Measurements from ENCODE around the gene MAN1B1.

The MAN1B1 gene

DNA sequence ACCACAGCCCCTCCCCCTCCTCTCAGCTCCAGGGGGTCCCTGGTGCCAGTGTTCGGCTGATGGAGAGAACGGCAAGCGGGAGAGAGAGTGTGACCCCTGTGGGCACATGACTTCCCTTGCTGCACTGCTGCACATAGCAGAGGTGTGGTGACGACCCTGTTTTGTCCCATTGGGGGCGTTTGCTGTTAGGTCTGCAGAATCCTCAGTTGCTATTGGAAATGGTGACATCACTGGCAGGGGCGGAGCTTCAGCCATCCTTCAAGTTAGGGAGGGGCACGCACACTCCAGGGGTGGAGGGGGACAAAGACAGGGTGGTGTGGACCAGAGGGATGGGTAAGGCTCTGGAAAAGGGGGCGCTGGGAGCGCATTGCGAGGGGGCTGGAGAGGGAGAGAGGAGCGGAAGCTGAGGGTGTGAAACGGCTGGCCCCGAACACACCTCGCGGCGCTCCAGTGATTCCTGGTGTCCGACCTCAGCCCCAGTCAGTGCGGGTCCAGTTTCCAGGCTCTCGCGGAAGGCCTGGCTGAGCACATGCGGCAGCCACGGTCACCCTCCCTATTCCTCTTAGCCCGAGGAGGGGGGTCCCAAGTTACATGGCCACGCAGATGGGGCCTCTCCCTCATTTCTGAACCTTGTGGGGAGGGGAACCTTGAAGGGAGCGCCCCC is 51.4 kb downstream of the MAN1B1 start:
- TF ChIP-seq, protein P1, sequence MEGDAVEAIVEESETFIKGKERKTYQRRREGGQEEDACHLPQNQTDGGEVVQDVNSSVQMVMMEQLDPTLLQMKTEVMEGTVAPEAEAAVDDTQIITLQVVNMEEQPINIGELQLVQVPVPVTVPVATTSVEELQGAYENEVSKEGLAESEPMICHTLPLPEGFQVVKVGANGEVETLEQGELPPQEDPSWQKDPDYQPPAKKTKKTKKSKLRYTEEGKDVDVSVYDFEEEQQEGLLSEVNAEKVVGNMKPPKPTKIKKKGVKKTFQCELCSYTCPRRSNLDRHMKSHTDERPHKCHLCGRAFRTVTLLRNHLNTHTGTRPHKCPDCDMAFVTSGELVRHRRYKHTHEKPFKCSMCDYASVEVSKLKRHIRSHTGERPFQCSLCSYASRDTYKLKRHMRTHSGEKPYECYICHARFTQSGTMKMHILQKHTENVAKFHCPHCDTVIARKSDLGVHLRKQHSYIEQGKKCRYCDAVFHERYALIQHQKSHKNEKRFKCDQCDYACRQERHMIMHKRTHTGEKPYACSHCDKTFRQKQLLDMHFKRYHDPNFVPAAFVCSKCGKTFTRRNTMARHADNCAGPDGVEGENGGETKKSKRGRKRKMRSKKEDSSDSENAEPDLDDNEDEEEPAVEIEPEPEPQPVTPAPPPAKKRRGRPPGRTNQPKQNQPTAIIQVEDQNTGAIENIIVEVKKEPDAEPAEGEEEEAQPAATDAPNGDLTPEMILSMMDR (IDR thresholded peaks at IDR 0.05; ENCODE audit: unreplicated experiment in 3 of 3), result no peak
- H3K27ac Mint-ChIP-seq, result no peak overlapping the region
- no peaks in the 10 kb centered on the region for H3K36me3 Mint-ChIP-seq (ENCODE audit: low read depth)
- H3K4me3 Mint-ChIP-seq, result no peak overlapping the region
- peaks cover 3% of the 10 kb centered on the region for H3K9me3 Mint-ChIP-seq
- peaks cover 83% of the 10 kb centered on the region for H3K27me3 Mint-ChIP-seq (ENCODE audit: low read depth)
- H3K4me1 Mint-ChIP-seq, result no peaks in the 10 kb centered on the region

DNA sequence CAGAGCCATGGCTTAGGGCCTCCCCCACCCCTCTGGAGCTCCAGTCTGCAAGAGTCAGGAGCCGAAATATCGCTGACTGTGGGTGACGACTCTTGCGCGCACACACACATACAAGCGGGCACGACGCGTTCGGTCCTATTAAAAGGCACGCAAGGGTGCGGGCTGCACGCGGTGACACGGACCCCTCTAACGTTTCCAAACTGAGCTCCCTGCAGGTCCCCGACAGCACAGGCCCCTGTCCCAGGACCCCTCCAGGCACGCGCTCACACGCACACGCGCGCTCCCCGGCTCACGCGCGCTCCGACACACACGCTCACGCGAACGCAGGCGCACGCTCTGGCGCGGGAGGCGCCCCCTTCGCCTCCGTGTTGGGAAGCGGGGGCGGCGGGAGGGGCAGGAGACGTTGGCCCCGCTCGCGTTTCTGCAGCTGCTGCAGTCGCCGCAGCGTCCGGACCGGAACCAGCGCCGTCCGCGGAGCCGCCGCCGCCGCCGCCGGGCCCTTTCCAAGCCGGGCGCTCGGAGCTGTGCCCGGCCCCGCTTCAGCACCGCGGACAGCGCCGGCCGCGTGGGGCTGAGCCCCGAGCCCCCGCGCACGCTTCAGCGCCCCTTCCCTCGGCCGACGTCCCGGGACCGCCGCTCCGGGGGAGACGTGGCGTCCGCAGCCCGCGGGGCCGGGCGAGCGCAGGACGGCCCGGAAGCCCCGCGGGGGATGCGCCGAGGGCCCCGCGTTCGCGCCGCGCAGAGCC is 52.1 kb downstream of the MAN1B1 start, which contains the start of gene GRIN1:
Gene GRIN1 (plus strand): TSS at position 433 of the 746 bp plus-strand sequence. CDS start 333 bp downstream, outside the sequence.
- H3K27me3 Mint-ChIP-seq (ENCODE audit: low read depth), result peaks cover 84% of the 10 kb centered on the region
- TF ChIP-seq, protein P1 (IDR thresholded peaks at IDR 0.05; ENCODE audit: unreplicated experiment in 3 of 3), result no peak
- no peak within 1 kb of the TSS for H3K27ac Mint-ChIP-seq
- peaks cover 2% of the 10 kb centered on the region for H3K9me3 Mint-ChIP-seq
- H3K4me3 Mint-ChIP-seq, result no peak within 1 kb of the TSS
- H3K4me1 Mint-ChIP-seq, result no peaks in the 10 kb centered on the region
- no peaks in the 10 kb centered on the region for H3K36me3 Mint-ChIP-seq (ENCODE audit: low read depth)

DNA sequence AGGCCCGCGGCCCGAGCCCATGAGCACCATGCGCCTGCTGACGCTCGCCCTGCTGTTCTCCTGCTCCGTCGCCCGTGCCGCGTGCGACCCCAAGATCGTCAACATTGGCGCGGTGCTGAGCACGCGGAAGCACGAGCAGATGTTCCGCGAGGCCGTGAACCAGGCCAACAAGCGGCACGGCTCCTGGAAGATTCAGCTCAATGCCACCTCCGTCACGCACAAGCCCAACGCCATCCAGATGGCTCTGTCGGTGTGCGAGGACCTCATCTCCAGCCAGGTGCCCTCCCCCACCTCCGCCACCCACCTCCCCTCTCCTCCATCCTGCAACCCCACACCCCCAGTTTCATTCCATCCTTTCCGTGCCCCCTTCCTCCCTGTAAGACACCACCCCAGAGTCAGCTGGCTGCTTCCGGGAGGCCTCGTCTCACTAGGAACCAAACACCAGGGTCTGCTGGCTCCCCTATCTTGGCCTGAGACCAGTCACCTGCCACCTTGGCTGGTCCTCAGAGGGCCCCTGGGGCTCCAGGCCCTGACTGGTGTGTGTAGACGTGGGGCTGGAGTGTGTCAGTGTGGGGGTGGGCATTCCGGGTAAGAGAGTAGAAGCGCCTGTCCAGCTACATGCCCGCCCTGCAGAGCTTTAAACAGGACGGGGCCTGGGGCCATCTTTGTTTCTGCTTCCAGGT is 52.8 kb downstream of the MAN1B1 start:
- H3K9me3 Mint-ChIP-seq, result peaks cover 2% of the 10 kb centered on the region
- H3K27me3 Mint-ChIP-seq (ENCODE audit: low read depth), result peaks cover 85% of the 10 kb centered on the region
- no peak overlapping the region for H3K27ac Mint-ChIP-seq
- H3K4me1 Mint-ChIP-seq, result no peaks in the 10 kb centered on the region
- H3K36me3 Mint-ChIP-seq (ENCODE audit: low read depth), result no peaks in the 10 kb centered on the region
- no peak overlapping the region for H3K4me3 Mint-ChIP-seq
- TF ChIP-seq, protein P1 (IDR thresholded peaks at IDR 0.05; ENCODE audit: unreplicated experiment in 3 of 3), result no peak

GRCh38 chr9:137140151-137141012 is 53.6 kb downstream of the MAN1B1 start:
- no peaks in the 10 kb centered on the region for H3K36me3 Mint-ChIP-seq (ENCODE audit: low read depth)
- no peak overlapping the region for H3K27ac Mint-ChIP-seq
- H3K4me3 Mint-ChIP-seq, result peak overlapping the region in 2 of 3 experiments; percentile 31 to 64
- TF ChIP-seq, protein P1 (IDR thresholded peaks at IDR 0.05; ENCODE audit: unreplicated experiment in 3 of 3), result no peak
- no peaks in the 10 kb centered on the region for H3K4me1 Mint-ChIP-seq
- H3K27me3 Mint-ChIP-seq (ENCODE audit: low read depth), result peaks cover 85% of the 10 kb centered on the region
- peaks cover 2% of the 10 kb centered on the region for H3K9me3 Mint-ChIP-seq

GRCh38 chr9:137141050-137141810 is 54.4 kb downstream of the MAN1B1 start:
- H3K27ac Mint-ChIP-seq, result no peak overlapping the region
- H3K27me3 Mint-ChIP-seq (ENCODE audit: low read depth), result peaks cover 83% of the 10 kb centered on the region
- H3K4me1 Mint-ChIP-seq, result no peaks in the 10 kb centered on the region
- H3K36me3 Mint-ChIP-seq (ENCODE audit: low read depth), result no peaks in the 10 kb centered on the region
- peaks cover 2% of the 10 kb centered on the region for H3K9me3 Mint-ChIP-seq
- no peak overlapping the region for H3K4me3 Mint-ChIP-seq
- TF ChIP-seq, protein P1 (IDR thresholded peaks at IDR 0.05; ENCODE audit: unreplicated experiment in 3 of 3), result no peak

Measured in nephron (organoid).